GM23248 (cell line): ENCODE measurements around the gene KCNH5. TPM values are rescaled to one million over a fixed set of nuclear protein-coding genes. Genes with fewer than 3 reads are reported as not detected.

Source experiments
- DNase-seq: peaks from one replicate; pipeline ENCODE4 v3.0.0-alpha.2; 2015
- H2AFZ ChIP-seq: fragments of 200-600 bp; sonication (generic); 2 replicates; pipeline ENCODE4 v1.6.1; 2016; ENCODE audit warnings: antibody characterized with exemption
- H3F3A ChIP-seq: fragments of 200-600 bp; sonication (generic); 2 replicates; pipeline ENCODE4 v1.6.1; 2016; ENCODE audit warnings: mild to moderate bottlenecking, antibody characterized with exemption, mixed run types; ENCODE audit not compliant: insufficient read depth
- H3K27ac ChIP-seq: fragments of 200-600 bp; sonication (generic); 2 replicates; pipeline ENCODE4 v1.5.1; 2016; ENCODE audit warnings: mild to moderate bottlenecking
- H3K27me3 ChIP-seq: fragments of 200-600 bp; sonication (generic); replicated peaks from 2 replicates; pipeline ENCODE4 v1.6.1; 2016; ENCODE audit warnings: mild to moderate bottlenecking; ENCODE audit not compliant: insufficient read depth
- H3K36me3 ChIP-seq: fragments of 200-600 bp; sonication (generic); 2 replicates; pipeline ENCODE4 v1.6.1; 2016; ENCODE audit warnings: low read depth, mild to moderate bottlenecking
- H3K4me1 ChIP-seq: fragments of 200-600 bp; sonication (generic); 2 replicates; pipeline ENCODE4 v1.6.1; 2016; ENCODE audit warnings: mild to moderate bottlenecking; ENCODE audit not compliant: insufficient read depth
- H3K4me2 ChIP-seq: fragments of 200-600 bp; sonication (generic); one replicate; pipeline ENCODE4 v1.6.1; 2016; ENCODE audit warnings: mild to moderate bottlenecking; ENCODE audit not compliant: unreplicated experiment
- H3K4me3 ChIP-seq: fragments of 200-600 bp; sonication (generic); 2 replicates; pipeline ENCODE4 v1.5.1; 2016; ENCODE audit warnings: mild to moderate bottlenecking
- H3K79me2 ChIP-seq: fragments of 200-600 bp; sonication (generic); 2 replicates; pipeline ENCODE4 v1.6.1; 2016; ENCODE audit warnings: mild to moderate bottlenecking; ENCODE audit not compliant: insufficient read depth
- H3K9ac ChIP-seq: fragments of 200-600 bp; sonication (generic); 2 replicates; pipeline ENCODE4 v1.6.1; 2016; ENCODE audit warnings: mild to moderate bottlenecking
- H3K9me2 ChIP-seq: fragments of 200-600 bp; sonication (generic); 2 replicates; pipeline ENCODE4 v1.6.1; 2016; ENCODE audit warnings: mixed run types, mild to moderate bottlenecking, moderate library complexity; ENCODE audit not compliant: insufficient read depth
- H3K9me3 ChIP-seq: fragments of 200-600 bp; sonication (generic); one replicate; pipeline ENCODE4 v1.6.1; 2017; ENCODE audit warnings: low read depth
- H4K20me1 ChIP-seq: fragments of 200-600 bp; sonication (generic); 2 replicates; pipeline ENCODE4 v1.6.0; 2016; ENCODE audit not compliant: insufficient read depth
- EZH2 ChIP-seq: fragments of 200-600 bp; sonication (generic); IDR thresholded peaks from 2 replicates; pipeline ENCODE4 v1.6.1; 2018; ENCODE audit warnings: antibody characterized with exemption, mild to moderate bottlenecking; ENCODE audit not compliant: insufficient read depth, poor library complexity, severe bottlenecking
- EZH2phosphoT487 ChIP-seq: fragments of 200-600 bp; sonication (generic); IDR thresholded peaks from 2 replicates; pipeline ENCODE4 v1.6.1; 2018; ENCODE audit warnings: antibody characterized with exemption, moderate library complexity, mild to moderate bottlenecking, low read depth; ENCODE audit not compliant: insufficient read depth
- WGBS, 2 experiments: methylation state at CpG; one replicate each; pipeline ENCODE4 v1.1.6; 2015 to 2017; ENCODE audit warnings: low lambda C conversion rate in 2 of 2, low coverage in 1 of 2; ENCODE audit errors: missing lambda C conversion rate in 2 of 2; 5-methylcytosine and 5-hydroxymethylcytosine counted together
- in situ Hi-C: fragments of 300-500 bp; cut with MboI; formaldehyde crosslinking; loops from 2 replicates; pipeline ENCODE4 v1.15.0; 2020
- polyA plus RNA-seq: library from polyadenylated mRNA; unstranded; fragments of >200 nt; fragmentation: Nextera tagmentation; extraction: Ambion mirVana; gene quantifications from 2 replicates; pipeline ENCODE4 v1.2.1, GENCODE V29; 2016
- total RNA-seq: library from RNA; depleted of rRNA; stranded (reverse); fragments of >200 nt; shearing (Covaris generic); gene quantifications from 2 replicates; pipeline ENCODE4 v1.2.3, GENCODE V29; 2014

Gene KCNH5
- total and polyA plus RNA-seq, 2 experiments from 2014 or later: not detected

DNA sequence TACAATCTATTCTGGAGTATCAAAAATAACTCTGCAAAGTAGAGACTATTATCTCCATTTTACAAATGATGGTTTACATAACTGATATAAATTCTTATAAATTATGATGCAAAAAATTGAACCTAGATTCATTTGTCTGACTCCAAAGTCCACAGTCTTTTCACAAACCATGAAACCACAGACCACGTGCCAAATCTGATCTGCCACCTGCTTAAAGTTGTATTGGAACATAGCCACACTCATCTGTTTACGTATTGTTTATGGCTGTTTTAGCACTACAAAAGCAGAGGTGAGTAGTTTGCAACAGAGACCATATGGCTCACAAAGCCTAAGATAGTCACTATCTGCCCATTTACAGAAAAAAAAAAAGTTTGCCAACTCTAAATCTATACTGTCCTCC, 105.3 kb downstream of the KCNH5 start:
- Histone ChIP-seq H2AFZ (no peak overlapping the region), H3F3A (no peaks in the 10 kb centered on the region), H3K4me1 (no peaks in the 10 kb centered on the region), H3K27ac (no peak overlapping the region), H3K79me2 (no peaks in the 10 kb centered on the region), H3K36me3 (no peaks in the 10 kb centered on the region), H3K4me3 (no peak overlapping the region), H3K4me2 (no peak overlapping the region), H3K9me3 (no peaks in the 10 kb centered on the region), H4K20me1 (no peaks in the 10 kb centered on the region), H3K27me3 (no peaks in the 10 kb centered on the region), H3K9me2 (no peaks in the 10 kb centered on the region), H3K9ac (no peak overlapping the region)
- DNase-seq: no peak
- in situ Hi-C loops: no loop called here
- no peak for TF ChIP-seq EZH2phosphoT487
- no peak for TF ChIP-seq EZH2
- 16 to 17% methylated on average over 2 of the region's 2 CpGs for WGBS, 2 experiments

DNA sequence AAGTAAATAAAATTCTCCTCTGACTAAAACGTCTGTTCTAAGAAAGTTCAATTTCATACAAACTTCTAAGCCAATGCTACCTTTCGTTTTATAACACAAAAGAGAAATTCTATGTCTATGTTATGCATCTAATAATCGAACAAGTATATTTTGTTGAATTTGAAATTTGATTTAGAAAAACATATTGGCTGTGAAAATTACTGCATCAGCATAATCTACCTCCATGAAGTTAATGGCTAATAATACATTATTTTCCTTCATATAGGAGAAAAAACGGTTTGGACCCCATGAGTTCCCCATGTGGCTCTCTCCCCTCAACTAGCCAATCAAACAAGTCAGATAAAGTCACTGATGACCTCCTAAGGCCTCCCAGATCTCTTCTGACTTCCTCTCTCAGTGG, 106.5 kb downstream of the KCNH5 start:
- Histone ChIP-seq H3K36me3 (no peaks in the 10 kb centered on the region), H3K27me3 (no peaks in the 10 kb centered on the region), H3K9me2 (no peaks in the 10 kb centered on the region), H4K20me1 (no peaks in the 10 kb centered on the region), H3K4me1 (no peaks in the 10 kb centered on the region), H3K4me3 (no peak overlapping the region), H3K9ac (no peak overlapping the region), H3K9me3 (no peaks in the 10 kb centered on the region), H3K79me2 (no peaks in the 10 kb centered on the region), H3K27ac (no peak overlapping the region), H3F3A (no peaks in the 10 kb centered on the region), H3K4me2 (no peak overlapping the region), H2AFZ (no peak overlapping the region)
- in situ Hi-C loops: no loop called here
- WGBS, 2 experiments: 2 to 3% methylated on average over 4 of the region's 4 CpGs
- no peak for DNase-seq
- TF ChIP-seq EZH2phosphoT487 (no peak), EZH2 (no peak)

DNA sequence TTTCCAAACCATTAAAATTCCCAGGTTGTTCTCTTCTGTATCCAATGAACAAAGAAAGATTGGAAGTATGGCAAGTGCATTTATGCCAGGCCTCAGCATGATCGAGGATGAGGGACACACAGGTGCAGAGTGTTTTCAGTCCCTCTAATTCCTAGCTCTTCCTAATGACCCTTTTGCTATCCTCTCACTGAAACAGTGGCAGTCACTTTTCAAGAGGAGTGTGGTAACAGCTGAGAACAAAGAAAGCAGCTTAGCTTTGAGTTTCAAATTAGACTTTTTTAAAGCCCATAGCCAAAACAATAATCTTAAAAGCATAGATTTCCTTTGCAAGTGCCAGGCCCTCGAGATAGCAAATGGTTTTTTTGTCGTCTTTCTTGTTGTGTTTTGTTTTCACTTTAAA, 110.8 kb downstream of the KCNH5 start:
- Histone ChIP-seq H3K4me1 (no peaks in the 10 kb centered on the region), H3F3A (no peaks in the 10 kb centered on the region), H3K27me3 (no peaks in the 10 kb centered on the region), H3K9me2 (no peaks in the 10 kb centered on the region), H2AFZ (no peak overlapping the region), H3K9ac (no peak overlapping the region), H4K20me1 (no peaks in the 10 kb centered on the region), H3K36me3 (no peaks in the 10 kb centered on the region), H3K4me2 (no peak overlapping the region), H3K79me2 (no peaks in the 10 kb centered on the region), H3K9me3 (no peaks in the 10 kb centered on the region), H3K27ac (no peak overlapping the region), H3K4me3 (no peak overlapping the region)
- no peak for TF ChIP-seq EZH2
- no peak for TF ChIP-seq EZH2phosphoT487
- in situ Hi-C loops: no loop called here
- DNase-seq: no peak
- WGBS, 2 experiments: 11 to 16% methylated on average over 3 of the region's 3 CpGs

DNA sequence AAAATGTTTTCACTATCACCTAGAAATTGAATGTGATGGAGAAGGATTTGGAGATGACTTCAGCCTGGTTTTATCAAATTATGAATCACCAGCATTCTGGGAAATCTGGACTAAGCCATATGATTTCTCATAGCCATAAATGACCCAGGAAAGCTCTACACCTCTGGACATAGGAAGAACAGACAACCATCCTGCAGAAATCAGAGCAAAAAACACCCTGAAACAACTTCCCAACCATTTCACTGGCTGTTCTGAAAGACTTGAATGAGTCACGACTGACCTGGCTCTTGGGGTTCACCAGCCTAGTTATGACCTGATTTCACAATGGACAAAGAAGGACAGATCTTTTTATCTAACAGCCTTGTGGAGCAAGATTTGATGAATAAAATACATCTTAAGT, 123.8 kb downstream of the KCNH5 start:
- H3F3A ChIP-seq: no peaks in the 10 kb centered on the region
- in situ Hi-C loops: no loop called here
- DNase-seq: no peak

DNA sequence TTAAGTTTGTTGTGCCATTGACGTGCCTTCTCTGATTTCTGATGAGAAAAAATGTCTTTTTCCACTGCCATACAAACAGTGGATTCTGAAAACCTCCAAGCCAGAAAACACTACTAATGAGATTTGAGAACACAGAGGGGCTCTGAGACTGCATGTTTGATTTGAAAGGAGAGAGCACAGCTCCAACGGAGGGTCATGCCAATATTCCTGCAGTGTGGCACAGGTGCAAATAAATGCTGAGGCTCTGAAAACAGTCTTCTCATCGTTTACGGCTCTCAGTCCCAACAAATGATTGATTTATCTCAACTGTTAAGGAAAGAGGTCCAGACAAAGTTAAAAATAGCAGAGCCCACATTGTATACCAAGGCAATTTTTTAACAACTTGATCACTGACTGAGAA, 128.7 kb downstream of the KCNH5 start:
- no peak overlapping the region for H3K4me2 ChIP-seq
- H2AFZ ChIP-seq: no peak overlapping the region
- no peak for DNase-seq
- no peak for TF ChIP-seq EZH2phosphoT487
- no peak for TF ChIP-seq EZH2
- H3K9me2 ChIP-seq: no peaks in the 10 kb centered on the region
- H3K79me2 ChIP-seq: no peaks in the 10 kb centered on the region
- H3K9ac ChIP-seq: no peak overlapping the region
- in situ Hi-C loops: no loop called here
- no peak overlapping the region for H3K27ac ChIP-seq
- 14 to 19% methylated on average over 4 of the region's 4 CpGs for WGBS, 2 experiments
- H3K4me1 ChIP-seq: no peaks in the 10 kb centered on the region
- H3K36me3 ChIP-seq: no peaks in the 10 kb centered on the region
- H3K27me3 ChIP-seq: no peaks in the 10 kb centered on the region
- no peaks in the 10 kb centered on the region for H4K20me1 ChIP-seq
- no peaks in the 10 kb centered on the region for H3K9me3 ChIP-seq
- H3K4me3 ChIP-seq: no peak overlapping the region
- H3F3A ChIP-seq: no peaks in the 10 kb centered on the region

More for the DNA sequence above, 123.8 kb downstream of the KCNH5 start:
- WGBS, 2 experiments: 5 to 29% methylated on average over 1 of the region's 1 CpG
- TF ChIP-seq EZH2phosphoT487: no peak
- TF ChIP-seq EZH2: no peak
- Histone ChIP-seq H2AFZ (no peak overlapping the region), H3K27me3 (no peaks in the 10 kb centered on the region), H3K4me2 (no peak overlapping the region), H3K27ac (no peak overlapping the region), H3K4me3 (no peak overlapping the region), H4K20me1 (no peaks in the 10 kb centered on the region), H3K79me2 (no peaks in the 10 kb centered on the region), H3K9me3 (no peaks in the 10 kb centered on the region), H3K9me2 (no peaks in the 10 kb centered on the region), H3K4me1 (no peaks in the 10 kb centered on the region), H3K9ac (no peak overlapping the region), H3K36me3 (no peaks in the 10 kb centered on the region)
